GM12872 (cell line): ENCODE data around the gene PSEN1.

Experiments
- CTCF ChIP-seq: IDR thresholded peaks from 3 replicates; pipeline ENCODE4 v1.5.1; 2011; ENCODE audit warnings: low read depth, mild to moderate bottlenecking, low read length, moderate library complexity; ENCODE audit not compliant: insufficient read depth

PSEN1 gene

GRCh38 chr14:73258845-73259611 is 122.7 kb downstream of the PSEN1 start:
- no peak for TF ChIP-seq CTCF

GRCh38 chr14:73259837-73260236 is 123.5 kb downstream of the PSEN1 start:
- no peak for TF ChIP-seq CTCF

- no peak for TF ChIP-seq CTCF
Observed at GRCh38 chr14:73260574-73260973, 124.3 kb downstream of the PSEN1 start.

- no peak for TF ChIP-seq CTCF
Observed at GRCh38 chr14:73261075-73261474, 124.8 kb downstream of the PSEN1 start.

- no peak for TF ChIP-seq CTCF
Observed at GRCh38 chr14:73261520-73262426, 125.5 kb downstream of the PSEN1 start.

- TF ChIP-seq CTCF = no peak
Observed at GRCh38 chr14:73262427-73263183, 126.3 kb downstream of the PSEN1 start.

GRCh38 chr14:73263606-73264005 is 127.3 kb downstream of the PSEN1 start:
- TF ChIP-seq CTCF = no peak
